GM21786 (cell line): Measurements from ENCODE around the gene CD247.

ENCODE experiments used
- ATAC-seq: cut with Tn5 transposase; IDR thresholded peaks from one replicate; pipeline ENCODE4 v1.9.1; 2021; ENCODE audit not compliant: unreplicated experiment

The CD247 gene

DNA sequence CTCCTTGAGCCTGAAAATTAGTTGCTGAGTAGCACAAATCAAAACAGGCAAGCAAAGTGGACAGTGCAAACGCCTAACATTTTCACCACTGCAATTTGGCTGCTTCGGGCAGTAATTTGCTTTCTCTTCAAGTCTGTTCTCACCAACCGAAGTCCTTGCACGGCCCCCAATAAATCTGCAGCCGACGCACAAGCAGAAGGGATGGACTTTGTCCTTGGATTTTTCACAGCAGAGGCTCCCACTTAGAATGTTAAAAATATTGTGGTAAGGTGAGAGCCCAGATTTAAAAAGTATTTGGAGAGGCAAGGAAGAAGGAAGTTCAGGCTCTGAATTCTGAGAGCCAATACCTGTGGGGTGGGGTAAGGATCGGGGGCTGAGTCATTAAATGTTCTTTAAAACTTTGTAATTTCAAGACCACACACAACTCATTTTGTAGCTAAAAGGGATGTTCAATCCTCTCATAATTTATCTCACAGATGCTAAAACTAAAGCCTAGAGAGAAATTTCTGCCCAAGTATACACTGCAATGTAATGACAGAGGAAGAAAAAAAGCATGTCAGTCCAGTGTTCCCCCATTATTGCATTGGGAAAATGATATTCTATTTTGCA, 6.2 kb downstream of the CD247 start:
- ATAC-seq = no peak

DNA sequence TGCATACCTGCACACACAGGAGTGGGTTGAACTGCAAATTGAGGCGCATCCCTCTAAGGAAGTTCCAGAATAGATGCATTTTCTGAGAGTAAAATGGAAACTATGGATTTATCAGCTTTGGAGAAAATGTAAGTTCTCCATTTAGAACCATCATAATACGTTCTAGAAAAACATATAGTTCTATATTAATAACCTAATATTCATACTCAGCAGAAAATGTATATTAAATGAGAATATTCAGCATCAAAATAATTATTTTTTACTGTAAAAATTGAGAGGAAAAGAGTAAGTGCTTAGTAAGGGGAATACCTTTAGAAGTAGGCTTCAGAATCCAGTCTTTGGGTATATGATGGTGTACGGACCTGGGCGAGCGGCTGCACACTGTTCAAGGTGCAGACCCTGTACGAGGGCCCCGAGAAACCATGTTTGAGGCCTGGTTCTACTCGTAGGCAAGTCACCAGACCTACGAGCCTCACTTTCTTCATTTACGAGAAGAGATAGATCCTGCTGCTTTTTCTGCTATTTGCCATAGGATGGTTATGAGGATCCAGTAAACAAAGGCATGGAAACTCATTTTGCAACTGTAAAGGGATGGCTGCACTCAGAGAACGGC, 6.8 kb downstream of the CD247 start:
- no peak for ATAC-seq

DNA sequence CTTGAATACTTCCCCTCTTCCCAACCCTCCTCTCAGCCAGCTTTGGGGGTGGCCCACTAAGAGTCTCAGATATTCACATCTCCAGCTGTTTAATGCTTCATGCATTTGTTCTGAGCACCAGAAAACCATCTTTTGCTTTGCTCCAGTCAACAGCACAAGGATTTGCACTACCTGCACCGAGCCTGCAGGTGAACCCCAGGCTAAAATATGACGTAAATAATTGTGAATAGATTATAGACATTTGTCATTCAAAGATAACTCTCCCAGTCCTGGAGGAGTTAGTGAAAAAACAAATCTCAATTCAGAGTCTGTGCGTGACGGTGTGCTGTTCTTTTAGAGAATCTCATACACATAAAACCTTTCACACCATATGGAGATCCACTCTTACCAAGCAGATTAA, 7.4 kb downstream of the CD247 start:
- no peak for ATAC-seq

DNA sequence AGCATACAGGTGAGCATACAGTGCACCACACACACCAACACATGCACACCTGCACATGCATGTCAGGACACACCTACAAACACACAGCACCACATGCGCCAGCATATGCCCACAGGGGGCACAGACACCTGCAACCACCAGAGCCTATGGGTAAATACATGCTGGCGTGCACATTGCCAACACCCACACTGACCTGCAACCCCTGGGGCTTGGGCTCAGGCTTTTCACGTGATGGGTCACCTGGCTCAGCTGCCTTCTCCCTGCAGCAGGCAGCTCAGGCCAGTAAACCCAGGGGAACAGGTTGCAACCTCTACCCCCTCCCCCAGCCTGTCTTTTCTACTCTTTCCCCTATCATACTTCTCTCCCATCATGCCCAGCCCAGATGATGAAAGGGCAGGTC, 8.1 kb downstream of the CD247 start:
- ATAC-seq = no peak

DNA sequence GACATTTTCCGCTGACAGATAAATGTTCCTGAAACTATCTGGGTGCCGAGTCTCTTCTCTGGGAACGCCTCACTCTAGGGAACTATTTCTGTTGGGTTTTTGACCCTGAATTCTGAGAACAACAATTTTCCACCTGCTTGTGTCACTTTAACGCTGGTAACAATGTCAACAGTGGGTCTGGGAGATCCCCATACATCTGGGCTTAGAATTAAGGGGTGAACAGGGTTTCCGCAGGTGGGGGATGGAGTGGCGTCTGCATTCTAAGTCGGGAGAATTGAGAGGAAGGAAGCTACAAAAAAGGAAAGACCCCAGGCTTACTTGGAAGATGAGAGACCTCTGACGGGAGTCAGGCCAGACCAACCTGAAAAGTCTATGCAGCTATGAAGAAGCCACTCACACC, 8.7 kb downstream of the CD247 start:
- no peak for ATAC-seq

DNA sequence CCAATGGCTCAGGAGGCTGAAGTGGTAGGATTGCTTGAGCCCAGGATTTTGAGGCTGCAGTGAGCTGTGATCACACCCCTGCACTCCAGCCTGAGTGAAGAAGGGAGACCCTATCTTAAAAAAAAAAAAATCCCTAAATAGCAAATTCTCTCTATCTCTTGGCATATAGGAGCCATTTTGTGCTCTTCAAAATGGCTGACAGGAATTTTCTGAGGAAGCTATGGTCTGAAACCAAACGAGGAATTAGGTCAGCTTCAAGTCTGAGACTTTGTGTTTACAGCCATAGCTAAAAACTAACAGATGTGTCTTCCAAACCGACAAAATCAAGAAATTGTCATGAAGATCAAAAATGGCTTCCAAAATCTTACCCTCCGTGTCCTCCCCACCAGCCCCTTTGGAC, 10.6 kb downstream of the CD247 start:
- no peak for ATAC-seq

DNA sequence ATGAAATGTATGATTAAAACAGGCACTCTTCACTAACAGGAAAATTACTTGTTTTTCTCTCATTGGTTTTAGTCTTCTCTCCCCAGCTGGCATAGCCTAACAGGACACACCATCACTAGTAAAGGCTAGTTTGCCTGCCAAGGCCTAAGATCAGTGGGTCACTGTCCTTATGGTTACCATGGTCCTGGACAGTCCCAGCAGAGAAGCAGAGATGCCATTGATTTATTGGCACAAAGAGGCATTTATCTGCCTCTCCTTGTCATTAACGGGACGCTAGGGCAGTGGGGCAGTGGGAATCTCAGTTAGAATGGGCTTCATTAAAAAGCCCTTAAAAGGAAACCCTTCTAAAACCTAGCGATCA, 13.9 kb downstream of the CD247 start:
- no peak for ATAC-seq

DNA sequence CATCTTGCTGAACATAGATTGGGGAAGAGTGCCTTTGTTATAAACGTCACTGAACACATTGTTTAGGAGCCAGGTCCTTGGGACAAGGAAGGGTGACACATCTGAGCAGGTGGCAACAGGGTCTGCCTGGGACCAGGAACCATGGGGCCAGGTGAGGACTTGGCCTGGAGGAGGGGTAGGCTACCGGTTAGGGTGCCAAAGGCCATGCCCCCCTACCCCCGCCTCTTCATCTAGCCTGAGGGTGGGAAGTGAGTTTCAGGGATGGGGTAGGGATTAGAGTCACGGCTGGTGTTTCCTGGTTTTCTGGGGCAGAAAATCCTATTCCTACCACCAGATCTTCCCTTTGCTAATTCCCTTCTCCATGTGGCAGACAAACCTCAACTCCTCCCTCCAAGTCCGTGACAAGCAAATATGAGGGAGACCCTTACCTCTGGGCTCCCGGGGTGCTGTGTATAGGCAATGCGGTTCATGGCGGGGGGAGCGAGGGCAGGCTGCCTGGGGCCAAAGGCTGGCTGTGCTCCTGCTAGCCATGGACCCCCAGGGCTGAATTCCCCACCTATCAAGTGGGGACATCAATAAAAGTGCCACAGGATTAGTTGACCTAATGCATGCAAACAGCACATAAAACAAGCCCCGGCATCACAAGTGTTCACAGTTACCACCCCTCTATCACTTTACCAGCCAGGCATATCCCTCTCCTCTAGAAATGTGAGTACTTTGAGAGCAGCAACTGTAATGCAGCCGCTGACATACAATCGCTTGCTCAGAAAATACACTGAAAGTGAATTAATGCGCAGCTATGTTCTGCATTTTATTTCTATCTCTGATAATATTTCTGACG, 14.5 kb downstream of the CD247 start:
- no peak for ATAC-seq

DNA sequence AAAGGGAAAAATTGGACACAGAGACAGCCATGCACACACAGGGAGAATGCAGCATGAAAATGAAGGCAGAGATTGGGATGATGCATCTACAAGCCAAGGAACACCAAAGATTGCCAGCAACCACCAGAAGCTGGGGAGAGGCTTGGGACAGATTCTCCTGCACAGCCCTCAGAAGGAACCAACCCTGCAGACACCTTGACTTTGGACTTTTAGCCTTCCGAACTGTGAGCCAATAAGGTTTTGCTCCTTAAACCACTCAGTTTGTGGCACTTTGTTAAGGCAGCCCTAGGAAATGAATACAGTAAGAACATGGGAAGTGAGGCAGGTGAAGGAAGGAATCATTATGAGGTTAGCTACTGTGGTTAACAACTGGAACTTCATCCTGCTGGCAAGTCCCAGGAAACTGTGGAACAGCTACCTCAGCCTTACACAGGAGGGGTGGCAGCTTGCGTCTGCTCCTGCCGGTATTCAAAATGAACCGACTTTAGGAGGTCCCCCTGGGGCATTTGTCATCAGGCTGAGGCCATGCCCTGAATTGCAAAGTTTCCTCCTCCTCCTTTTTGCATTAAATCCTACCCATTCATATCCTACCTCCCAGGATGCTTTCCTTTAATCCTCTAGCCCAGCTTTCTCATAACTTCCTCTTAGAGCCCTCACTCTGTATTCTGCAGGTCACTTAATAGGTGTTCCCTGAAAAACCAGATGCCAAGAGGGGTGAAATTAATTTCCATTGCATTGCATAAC, 15.4 kb downstream of the CD247 start:
- ATAC-seq = no peak

DNA sequence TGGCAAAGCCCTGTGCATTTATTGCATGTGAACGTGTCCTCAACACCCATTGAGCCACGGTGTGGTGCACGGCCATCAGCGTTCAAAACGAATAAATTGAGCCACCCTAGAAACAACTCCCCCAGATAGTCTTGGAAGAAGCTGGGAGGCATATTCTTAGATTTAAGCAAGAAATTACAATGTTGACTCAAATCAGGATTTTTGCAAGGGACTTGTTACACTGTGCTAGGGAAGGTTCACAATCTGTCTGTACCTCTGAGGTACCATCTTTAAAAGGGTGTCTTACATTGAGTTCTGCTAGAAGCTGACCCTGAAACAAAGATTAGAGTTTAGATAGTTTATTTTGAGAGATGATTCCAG, 16.2 kb downstream of the CD247 start:
- no peak for ATAC-seq

DNA sequence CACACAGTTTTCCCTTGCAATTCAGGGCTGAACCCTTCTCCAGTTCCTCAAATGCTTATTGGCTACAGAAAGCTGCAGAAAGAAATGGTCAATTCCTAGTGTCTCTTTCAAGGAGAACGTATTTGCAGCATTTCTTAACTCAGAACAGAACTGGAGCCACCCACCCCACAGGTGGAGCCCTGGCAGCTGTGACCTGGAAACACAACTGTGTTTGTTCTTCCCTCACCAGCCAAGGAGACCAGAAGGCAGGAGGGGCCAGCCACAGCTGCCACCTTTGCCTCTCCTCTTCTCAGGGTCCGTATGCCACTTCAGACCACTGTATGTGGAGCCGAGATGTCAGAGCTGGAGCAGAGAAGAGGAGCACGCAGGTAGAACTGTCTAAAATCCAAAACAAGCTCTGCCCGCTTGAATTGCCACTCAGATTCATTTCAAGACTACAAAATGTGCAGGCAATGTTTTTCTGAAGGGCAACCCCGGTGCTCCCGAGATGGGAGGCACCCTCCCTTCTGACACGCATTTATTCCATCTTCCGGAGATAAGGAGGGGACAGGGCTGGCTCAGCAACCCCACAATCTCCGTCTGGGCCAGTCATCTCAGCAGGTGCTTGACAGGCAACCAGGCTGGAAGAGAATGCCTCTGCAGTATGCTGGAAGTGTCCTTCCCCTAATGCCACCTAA, 16.7 kb downstream of the CD247 start:
- ATAC-seq = no peak

DNA sequence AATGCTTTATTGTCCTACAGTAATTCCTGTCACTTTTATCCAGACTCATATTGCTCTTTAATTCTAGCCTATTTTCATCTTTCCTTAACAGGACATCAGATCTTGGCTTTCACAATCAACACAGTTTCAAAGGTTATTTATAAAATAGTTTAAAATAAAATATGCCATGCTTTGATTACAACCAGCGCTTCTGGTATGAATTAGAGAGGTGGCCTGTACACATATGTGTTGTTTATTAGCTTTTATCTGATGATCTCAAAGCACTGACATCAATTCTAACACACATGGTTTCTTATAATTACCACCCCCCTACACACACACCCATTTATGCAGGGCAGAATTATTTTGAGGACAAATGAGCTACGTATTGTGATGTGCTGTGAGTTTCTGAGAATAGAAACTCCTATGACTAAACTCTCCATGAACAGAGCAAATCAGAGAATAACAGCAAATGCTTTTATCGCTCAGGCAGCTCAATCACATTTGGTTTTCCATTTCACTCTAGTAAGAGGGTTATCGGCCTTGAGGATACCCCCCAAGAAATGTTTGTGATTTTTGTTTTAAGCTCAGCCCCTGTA, 18.0 kb downstream of the CD247 start:
- ATAC-seq = no peak

DNA sequence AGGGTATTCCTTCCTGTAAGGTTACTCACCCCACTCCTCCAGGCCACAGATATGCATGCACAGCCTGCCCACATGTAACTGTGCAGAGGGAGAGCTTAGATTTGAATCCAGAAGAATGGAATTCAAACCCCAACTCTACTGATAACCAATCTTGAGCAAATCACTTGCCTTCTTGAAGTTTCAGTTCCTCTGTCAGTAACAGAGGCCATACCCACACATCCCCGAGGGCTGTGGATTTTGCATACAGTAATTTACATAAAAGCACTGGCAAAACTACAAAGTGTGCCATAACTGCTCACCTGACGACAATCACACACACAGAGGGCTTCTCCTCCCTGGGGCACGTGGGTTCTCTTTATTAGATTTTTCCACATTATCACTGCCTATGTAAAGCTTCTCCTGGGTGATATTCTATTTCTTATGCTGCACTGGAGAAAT, 18.6 kb downstream of the CD247 start:
- ATAC-seq = peak; percentile 96

DNA sequence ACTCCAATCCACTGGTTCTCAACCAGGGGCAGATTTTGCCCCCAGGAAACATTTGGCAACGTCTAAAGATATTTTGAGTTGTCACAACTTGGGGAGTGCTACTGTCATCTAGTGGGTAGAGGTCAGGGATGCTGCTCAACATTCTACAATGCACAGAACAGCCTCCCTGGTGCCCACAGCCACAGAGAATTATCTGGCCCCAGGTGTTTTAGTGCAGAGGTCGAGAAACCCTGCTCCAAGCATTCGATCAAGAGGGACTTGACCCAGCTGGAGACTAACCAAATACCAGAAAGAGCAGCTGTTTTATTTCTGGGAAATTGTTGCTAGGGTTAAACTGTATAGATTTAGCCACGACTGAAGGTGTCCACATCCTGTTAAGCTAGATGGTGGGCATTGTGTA, 19.2 kb downstream of the CD247 start:
- ATAC-seq = peak; percentile 4

DNA sequence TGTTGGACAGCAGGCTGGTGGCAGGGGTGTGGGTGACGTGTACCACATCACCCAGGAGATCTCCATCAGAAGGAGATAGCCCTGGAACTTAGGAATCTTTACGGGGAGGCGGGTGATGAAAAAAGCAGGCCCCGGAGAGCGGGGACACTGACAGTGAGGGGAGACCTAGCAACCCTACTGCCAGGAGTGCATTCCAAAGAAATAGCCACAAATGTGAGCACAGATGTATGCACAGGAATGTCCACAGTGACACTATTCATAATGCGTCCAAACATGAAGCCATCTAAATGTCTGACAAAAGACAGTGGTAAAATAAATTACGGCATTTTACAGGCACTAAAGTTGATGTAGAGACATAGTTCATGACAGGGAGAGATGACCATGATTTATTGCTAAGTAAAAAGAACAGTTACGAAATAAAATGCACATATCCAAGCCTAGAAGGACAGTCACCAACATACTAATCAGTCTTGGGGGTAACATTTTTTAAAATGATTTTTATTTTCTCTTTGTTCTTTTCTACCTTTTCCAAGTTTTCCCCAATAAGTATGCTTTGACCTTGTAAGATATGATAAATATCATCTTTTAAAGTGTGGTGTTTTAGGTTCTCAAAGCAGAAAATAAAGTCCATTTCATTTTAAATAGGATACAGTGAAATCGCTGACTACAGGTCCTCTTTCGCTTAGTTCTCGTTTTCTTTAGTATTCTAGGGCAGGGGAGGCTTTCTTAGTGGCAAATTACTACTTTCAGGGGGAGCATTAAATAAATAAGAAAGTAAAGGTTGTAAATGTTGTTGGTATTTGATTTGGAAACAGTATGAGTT, 21.3 kb downstream of the CD247 start:
- no peak for ATAC-seq

DNA sequence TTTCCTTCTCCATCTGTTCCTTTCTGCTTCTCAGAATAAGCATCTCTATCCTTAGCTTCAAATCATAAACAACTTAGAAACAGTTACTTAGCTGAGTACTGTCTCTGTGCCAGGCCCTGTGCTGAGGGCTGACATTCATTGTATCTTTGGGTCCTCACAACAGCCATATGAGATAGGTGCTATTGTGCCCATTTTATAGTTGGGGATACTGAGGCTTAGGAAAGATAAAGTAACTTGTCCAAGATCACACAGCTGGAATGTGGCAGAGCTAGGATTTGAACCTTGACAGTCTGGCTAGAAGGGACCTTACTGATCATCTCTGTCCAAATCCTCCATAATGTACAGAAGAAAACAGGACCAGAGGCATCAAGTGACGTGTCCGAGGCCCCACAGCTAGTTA, 25.0 kb downstream of the CD247 start:
- no peak for ATAC-seq

DNA sequence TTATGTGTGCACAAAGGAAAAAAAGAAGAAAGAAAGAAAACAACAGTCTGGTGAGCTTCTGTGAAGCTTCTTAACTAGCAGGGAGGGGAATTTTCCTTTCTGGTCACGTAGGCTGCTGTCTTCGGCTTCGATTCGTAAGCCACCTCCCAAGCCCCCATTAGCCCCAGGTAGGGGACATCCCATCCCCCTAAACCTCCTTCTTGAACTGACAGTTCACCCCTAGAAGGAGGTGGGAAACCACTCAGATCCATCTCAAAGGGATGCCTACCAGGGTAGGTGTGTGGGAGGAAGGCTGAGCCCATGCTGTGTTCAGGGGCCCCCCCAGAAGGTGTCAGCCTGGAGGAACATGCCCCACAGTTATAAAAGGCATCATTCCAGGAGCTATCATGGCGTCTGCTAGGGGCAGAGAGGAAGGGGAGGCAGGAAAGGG, 25.8 kb downstream of the CD247 start:
- ATAC-seq = no peak

DNA sequence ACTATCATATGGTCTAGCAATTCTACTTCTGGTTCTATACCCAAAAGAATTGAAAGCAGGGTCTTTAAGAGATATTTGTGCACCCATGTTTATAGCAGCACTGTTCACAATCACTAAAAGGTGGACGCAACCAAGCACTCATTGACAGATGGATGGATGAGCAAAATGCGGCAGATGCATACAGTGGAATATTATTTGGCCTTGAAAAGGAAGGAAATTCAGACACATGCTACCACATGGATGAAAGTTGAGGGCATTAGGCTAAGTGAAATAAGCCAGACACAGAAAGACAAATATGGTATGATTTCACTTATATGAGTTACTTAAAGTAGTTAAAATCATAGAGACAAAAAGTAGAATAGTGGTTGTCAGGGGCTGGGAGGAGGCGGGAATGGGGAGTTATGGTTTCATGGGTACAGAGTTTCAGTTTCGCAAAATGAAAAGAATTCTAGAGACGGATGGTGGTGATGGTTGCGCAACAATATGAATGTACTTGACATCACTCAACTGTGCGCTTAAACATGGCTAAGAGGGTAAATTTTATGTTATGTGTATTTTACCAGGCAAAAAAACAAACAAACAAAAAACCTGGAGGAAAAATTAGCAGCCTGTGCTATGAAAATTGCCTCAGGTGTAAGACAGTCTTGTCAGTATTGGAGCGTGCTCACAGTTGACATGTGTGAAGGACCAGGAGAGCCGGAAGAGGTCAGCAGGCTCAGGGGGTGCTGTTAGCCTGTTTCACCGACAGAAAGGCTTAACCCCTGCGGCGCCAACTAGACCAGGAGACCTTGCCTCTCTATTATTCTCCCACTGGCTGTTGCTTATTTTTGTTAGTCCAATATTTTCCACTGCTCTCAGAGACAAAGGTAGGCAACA, 26.5 kb downstream of the CD247 start:
- no peak for ATAC-seq

DNA sequence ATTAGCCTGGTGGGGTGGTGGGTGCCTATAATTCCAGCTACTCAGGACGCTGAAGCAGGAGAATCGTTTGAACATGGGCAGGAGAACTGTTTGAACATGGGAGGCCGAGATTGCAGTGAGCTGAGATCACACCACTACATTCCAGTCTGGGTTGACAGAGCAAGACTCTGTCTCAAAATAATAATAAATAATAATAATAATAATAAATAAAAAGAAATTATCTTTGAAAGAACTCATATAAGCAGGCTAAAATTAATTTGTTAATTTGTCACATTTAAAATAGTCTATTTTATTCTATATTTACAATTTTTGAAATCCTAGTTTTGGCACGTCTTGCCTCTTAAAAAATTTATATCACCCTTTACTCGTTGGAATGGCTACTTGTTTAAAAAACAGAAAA, 27.6 kb downstream of the CD247 start:
- ATAC-seq = no peak
